Left ventricle myocardium inferior (tissue), 1 donor: ENCODE measurements around the gene ATG101. TPM values are rescaled to one million over a fixed set of nuclear protein-coding genes. Genes with fewer than 3 reads are reported as not detected.

Source experiments
- DNase-seq: peaks from one replicate; pipeline ENCODE4 v3.0.0-alpha.2; 2020
- H3K27ac ChIP-seq: fragments of 200-600 bp; replicated peaks from 2 replicates; pipeline ENCODE4 v1.8.0; 2021
- H3K27me3 ChIP-seq: fragments of 200-600 bp; 2 replicates; pipeline ENCODE4 v1.8.0; 2021; ENCODE audit warnings: low read depth
- H3K36me3 ChIP-seq: fragments of 200-600 bp; 2 replicates; pipeline ENCODE4 v1.8.0; 2021
- H3K4me1 ChIP-seq: fragments of 200-600 bp; 2 replicates; pipeline ENCODE4 v1.8.0; 2021
- H3K4me3 ChIP-seq: fragments of 200-600 bp; 2 replicates; pipeline ENCODE4 v1.8.0; 2021; ENCODE audit warnings: mild to moderate bottlenecking, moderate library complexity
- H3K9me3 ChIP-seq: fragments of 200-600 bp; replicated peaks from 2 replicates; pipeline ENCODE4 v1.8.0; 2021
- intact Hi-C: fragments of 100-400 bp; cut with micrococcal nuclease; formaldehyde crosslinking; loops from one replicate; pipeline ENCODE4 v1.11.0; 2022
- long read RNA-seq: library from polyadenylated mRNA; unstranded; transcript quantifications from one replicate; pipeline ENCODE4 v2.0.0, GENCODE V29; 2021
- total RNA-seq: library from RNA; stranded (reverse); fragmentation: NEBNext Ultra II Directional; extraction: Animal tissue kit (Norgen Biotek cat#: 25700); gene quantifications from one replicate; pipeline ENCODE4 v1.2.1, GENCODE V29; 2021
- TF ChIP-seq, protein P1 (sequence below): fragments of 200-600 bp; IDR thresholded peaks from 2 replicates; pipeline ENCODE4 v1.8.0; 2021; ENCODE audit warnings: antibody characterized with exemption, mild to moderate bottlenecking, borderline replicate concordance
- donor health status: DM: no; HTN: yes; CAD: no; lungs with severe emphysema.

ATG101 gene, protein sequence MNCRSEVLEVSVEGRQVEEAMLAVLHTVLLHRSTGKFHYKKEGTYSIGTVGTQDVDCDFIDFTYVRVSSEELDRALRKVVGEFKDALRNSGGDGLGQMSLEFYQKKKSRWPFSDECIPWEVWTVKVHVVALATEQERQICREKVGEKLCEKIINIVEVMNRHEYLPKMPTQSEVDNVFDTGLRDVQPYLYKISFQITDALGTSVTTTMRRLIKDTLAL
- 23.8 TPM for total RNA-seq
- long read RNA-seq, transcript ATG101-201 (4 exons, 1,439 nt) = major isoform, 51 of 61 reads
- long read RNA-seq, transcript ATG101-207 (4 exons, 846 nt) = minor isoform, 5 of 61 reads
- long read RNA-seq, partial matches to known transcripts = 2 of 61 reads
- long read RNA-seq, other reads (novel, unspliced or antisense) = 3 of 61 reads

DNA sequence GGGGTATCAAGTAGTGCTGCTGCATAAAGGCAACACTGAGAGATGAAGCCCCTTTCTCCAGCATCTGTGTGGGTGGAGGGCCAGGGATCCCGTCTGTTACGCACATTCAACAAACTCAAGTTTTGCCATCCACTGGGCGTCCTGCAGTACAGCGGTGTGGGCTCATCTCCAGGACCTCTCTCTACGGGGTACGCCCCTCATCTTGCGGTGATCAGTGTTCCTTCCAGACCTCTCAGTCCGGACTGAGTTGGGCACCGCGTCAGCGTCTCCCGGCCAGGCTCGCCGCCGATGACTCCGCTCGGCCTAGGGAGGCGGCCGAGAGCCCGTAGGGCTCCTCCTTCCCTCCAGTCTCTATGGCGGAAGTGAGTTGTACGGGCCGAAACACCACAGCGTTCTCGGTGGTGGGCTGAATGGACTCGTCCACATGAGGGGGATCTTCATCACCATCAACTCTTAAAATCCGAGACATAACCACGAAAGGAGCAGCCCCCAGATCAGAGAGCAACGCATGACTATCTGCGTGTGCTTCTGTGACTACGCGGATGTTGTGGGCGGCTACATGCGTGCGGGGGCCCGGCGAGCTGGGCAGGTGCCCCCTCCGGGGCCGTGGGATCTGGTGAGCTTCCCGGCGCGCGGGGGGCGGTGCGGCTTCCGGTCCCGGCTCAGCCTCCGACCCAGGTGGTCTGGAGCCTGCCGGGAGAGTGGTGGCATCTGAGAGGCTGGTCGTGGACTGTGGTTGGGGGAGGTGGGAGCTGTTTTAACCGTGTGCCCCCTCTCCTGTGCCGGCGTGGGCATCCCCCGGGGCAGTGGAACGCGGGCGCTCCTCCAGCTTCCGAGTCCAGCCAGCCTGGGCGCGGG is at the start of gene ATG101:
Gene ATG101 (plus strand): TSS at position 652 of the 858 bp plus-strand sequence. CDS start 3,673 bp downstream, outside the sequence.
- peak within 1 kb of the TSS; percentile 100 for H3K4me3 ChIP-seq
- peak within 1 kb of the TSS; percentile 93 for H3K27ac ChIP-seq
- H3K4me1 ChIP-seq = peaks cover 55% of the 10 kb centered on the region
- TF ChIP-seq, protein P1, sequence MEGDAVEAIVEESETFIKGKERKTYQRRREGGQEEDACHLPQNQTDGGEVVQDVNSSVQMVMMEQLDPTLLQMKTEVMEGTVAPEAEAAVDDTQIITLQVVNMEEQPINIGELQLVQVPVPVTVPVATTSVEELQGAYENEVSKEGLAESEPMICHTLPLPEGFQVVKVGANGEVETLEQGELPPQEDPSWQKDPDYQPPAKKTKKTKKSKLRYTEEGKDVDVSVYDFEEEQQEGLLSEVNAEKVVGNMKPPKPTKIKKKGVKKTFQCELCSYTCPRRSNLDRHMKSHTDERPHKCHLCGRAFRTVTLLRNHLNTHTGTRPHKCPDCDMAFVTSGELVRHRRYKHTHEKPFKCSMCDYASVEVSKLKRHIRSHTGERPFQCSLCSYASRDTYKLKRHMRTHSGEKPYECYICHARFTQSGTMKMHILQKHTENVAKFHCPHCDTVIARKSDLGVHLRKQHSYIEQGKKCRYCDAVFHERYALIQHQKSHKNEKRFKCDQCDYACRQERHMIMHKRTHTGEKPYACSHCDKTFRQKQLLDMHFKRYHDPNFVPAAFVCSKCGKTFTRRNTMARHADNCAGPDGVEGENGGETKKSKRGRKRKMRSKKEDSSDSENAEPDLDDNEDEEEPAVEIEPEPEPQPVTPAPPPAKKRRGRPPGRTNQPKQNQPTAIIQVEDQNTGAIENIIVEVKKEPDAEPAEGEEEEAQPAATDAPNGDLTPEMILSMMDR = peak; percentile 71
- H3K36me3 ChIP-seq = peaks cover 16% of the 10 kb centered on the region
- H3K27me3 ChIP-seq = no peaks in the 10 kb centered on the region
- peak; percentile 87 for DNase-seq
- intact Hi-C loops = no loop called here
- H3K9me3 ChIP-seq = no peaks in the 10 kb centered on the region

GRCh38 chr12:52020539-52021336 is 49.0 kb upstream of the ATG101 start:
- Histone ChIP-seq H3K9me3 (no peaks in the 10 kb centered on the region), H3K4me1 (peaks cover 35% of the 10 kb centered on the region), H3K27ac (no peak overlapping the region), H3K36me3 (no peaks in the 10 kb centered on the region), H3K4me3 (no peak overlapping the region), H3K27me3 (no peaks in the 10 kb centered on the region)
- intact Hi-C loops = no loop called here
- TF ChIP-seq, protein P1 = peak; percentile 73
- no peak for DNase-seq

DNA sequence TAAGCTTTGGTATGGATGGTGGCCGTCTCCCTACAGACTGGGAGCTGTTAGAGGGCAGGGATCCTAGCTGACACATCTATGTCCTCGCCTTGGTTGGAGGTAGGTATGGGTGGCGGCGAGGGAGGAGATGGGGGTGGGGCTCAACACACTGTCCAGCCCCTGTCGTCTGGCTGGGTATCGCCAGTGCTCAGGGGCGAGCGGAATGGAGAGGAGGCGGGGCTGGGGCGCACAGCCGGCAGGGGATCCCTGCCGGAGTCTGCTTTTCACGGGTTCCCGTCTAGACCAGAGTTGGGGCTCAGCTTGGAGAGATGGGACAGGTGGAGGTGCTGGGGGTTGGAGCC is 47.0 kb upstream of the ATG101 start:
- H3K4me3 ChIP-seq = peak overlapping the region; percentile 72
- peaks cover 55% of the 10 kb centered on the region for H3K4me1 ChIP-seq
- intact Hi-C loops = no loop called here
- TF ChIP-seq, protein P1 = no peak
- H3K27ac ChIP-seq = peak overlapping the region; percentile 73
- no peaks in the 10 kb centered on the region for H3K9me3 ChIP-seq
- no peaks in the 10 kb centered on the region for H3K36me3 ChIP-seq
- H3K27me3 ChIP-seq = no peaks in the 10 kb centered on the region
- no peak for DNase-seq

GRCh38 chr12:52023182-52023975 is 46.4 kb upstream of the ATG101 start:
- Histone ChIP-seq H3K4me3 (peak overlapping the region; percentile 72), H3K9me3 (no peaks in the 10 kb centered on the region), H3K27ac (peak overlapping the region; percentile 73), H3K36me3 (no peaks in the 10 kb centered on the region), H3K27me3 (no peaks in the 10 kb centered on the region), H3K4me1 (peaks cover 55% of the 10 kb centered on the region)
- TF ChIP-seq, protein P1 = peak; percentile 94
- intact Hi-C loops = no loop called here
- DNase-seq = peak; percentile 89
